Erythroblast (primary cell): ENCODE results near the gene SIGLEC9.

Experiments
- GATA1 ChIP-seq: IDR thresholded peaks from 2 replicates; pipeline ENCODE4 v1.6.1; 2011; ENCODE audit warnings: low read depth, mild to moderate bottlenecking, control low read depth, low read length, moderate library complexity
- POLR2A ChIP-seq: IDR thresholded peaks from 2 replicates; pipeline ENCODE4 v1.6.1; 2011; ENCODE audit warnings: mild to moderate bottlenecking, low read length

- TF ChIP-seq POLR2A (no peak), GATA1 (no peak)
Observed at GRCh38 chr19:51098365-51099046, 26.2 kb upstream of the SIGLEC9 start.
